NOMO-1 (cell line): ENCODE measurements around the gene NPFF.
"Not testable (repeated sequence)": the region's sequence is repeated elsewhere in the genome, so short reads cannot be mapped to it uniquely, and the experiment has no call there.

ENCODE experiments used
- DNase-seq, 2 experiments: peaks; one replicate each; lab custom pipeline; 2025; ENCODE audit not compliant: unreplicated experiment in 2 of 2; lab: John Stamatoyannopoulos, UW

The NPFF gene

DNA sequence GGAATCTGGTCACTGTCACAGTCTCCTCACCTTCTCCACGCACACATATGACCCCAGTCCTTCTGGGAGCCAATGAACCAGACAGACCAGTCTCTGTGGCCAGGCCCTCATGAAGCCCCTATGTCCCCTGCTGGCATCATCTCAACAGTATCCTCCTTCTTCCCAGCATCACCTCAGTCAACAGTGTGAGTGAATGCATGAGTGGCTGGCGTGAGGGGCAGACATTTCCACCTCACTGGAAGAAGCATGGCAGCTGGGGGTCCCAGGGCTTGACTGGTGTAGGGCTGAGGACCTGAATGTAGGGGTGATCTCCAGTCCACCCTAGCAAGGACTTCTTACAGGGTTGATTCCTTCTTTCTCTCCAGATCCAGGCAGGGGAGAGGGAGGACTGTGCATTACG lies 9.8 kb downstream of the NPFF start:
- DNase-seq: no peak

DNA sequence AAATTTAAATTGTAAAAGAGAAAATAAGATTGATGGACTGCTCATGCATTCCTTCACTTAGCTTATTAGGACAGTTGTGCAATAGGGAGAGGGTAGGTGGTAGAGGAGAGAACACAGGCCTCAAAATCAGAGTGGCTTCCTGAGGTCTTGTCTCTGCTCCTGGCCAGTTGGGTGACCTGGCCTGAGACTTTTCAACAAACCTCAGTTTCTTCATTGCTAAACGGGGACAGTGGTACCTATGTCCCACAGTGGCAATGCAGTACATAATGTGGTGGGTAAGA lies 10.6 kb downstream of the NPFF start:
- no peak for DNase-seq

DNA sequence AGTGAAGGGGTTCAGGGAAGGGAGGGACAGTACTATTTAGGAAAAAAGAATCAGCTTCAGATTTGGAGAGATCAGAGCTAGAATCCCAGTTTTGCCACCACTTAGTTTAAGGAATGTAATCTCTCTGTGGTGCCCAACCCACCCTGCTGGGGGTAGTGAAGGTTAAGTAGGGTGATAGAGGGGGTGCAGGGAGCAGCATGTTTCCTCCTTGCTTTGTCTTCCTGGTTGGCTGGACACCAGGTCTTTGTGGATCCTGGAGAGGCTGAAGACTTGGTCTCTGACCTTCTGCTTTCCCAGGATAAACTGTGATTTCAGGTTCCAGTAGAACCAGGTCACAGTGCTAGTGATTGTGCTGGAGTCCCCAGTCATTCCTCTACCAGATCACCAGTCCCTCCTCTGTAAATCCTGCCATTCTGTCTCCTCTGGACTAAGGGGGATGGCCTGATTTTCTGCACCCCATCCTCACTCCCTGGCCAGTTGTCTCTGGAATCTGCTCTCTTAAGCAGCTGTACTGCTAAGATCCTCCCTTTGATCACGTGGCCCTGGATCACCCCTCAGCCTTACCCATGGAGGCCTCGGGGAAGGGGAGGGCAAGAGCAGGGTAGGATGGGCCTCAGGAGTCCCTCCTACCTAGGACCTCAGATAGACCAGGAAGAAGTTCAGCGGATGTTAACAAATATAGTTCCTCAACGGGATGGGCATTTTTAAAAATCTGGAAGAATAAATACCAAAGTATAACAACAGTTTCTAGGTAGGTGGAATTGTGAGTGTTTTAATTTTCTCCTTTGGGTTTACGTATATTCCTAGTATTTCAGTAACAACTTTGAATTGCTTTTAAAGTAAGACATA lies 11.2 kb downstream of the NPFF start:
- peak; percentile 39 to 77 for DNase-seq

- DNase-seq: no peak
Observed at GRCh38 chr12:53493610-53494391, 13.5 kb downstream of the NPFF start.

- DNase-seq: peak; percentile 73 to 87
Observed at GRCh38 chr12:53492830-53493609, 14.3 kb downstream of the NPFF start.

DNA sequence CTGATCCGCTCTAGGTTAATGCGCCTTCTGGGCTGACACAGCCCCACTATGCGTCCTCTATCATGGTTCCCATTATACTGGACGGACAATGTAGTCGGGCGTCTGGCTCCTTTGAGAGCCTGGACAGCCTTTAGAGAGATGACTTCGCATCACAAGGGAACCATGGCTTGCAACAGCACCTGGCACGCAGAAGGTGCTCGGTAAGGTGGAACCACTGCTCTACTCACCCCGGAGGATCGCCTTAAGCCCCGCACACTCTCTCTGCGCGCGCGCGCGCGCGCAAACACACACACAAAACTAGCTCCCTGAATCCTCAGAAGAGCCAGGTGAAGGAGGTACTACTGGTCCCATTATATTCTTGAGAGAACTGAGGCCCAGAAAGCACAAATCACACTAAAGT lies 15.1 kb downstream of the NPFF start:
- DNase-seq: no peak

GRCh38 chr12:53489242-53489864 lies 17.9 kb downstream of the NPFF start:
- no peak for DNase-seq

GRCh38 chr12:53486736-53487487 lies 20.4 kb downstream of the NPFF start:
- no peak for DNase-seq

GRCh38 chr12:53485955-53486735 lies 21.1 kb downstream of the NPFF start:
- no peak for DNase-seq

DNA sequence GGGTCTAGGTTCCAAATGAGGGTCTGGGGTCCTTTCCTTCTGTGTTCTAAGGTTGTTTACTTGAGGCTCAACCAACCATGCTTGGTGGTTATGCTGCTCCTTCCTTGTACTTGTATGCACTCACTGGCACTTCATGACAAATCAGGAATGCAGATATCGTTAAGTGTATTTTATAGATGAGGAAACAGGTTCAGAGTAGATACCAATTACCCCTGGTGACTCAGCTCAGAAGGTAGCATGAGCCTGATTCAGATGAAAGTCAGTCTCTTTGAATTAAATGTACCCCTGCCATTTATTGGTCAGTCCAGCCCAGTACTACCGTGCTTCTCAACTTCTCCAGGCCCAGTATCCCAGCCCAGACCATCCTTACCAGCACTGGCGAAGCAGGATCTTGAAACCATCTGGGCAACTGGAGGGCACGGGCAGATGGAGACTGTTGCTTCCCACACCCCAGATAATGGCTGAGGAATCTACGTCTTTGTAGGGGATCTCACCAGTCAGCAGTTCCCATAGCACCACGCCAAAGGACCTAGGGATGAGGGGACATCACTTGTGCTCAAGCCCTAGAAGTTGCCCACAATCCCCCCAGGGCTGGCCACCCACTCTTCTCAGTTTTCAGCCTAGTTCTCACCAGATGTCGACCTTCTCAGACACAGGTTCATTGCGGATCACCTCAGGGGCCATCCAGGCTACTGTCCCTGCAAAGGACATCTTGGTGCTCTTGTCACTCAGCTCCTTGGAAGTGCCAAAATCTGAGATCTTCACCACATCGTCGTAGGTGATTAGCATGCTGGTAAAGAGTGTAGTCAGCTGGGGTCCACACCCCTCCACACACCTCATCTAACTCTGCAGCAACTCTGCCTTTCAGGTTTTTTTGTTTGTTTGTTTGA lies 22.4 kb downstream of the NPFF start:
- no peak for DNase-seq

DNA sequence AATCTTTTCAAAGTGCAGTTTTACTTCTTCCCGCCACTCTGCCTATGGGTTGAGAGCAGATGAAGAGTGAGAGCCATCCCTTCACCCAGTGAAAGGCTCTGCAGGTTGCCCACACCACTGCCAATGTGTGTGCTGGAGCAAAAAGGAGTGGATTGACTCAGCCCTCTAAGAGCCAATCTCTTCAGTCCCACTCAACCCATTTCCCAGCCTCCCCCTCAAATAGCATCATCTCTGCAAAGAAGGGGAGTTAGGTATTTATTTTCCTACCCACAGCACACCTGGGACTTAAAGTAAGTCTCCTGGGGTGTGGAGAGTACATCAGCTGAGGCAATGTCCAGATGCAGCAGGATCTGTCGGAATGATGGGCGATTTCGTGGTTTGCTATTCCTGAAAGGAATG lies 23.3 kb downstream of the NPFF start:
- DNase-seq: no peak

DNA sequence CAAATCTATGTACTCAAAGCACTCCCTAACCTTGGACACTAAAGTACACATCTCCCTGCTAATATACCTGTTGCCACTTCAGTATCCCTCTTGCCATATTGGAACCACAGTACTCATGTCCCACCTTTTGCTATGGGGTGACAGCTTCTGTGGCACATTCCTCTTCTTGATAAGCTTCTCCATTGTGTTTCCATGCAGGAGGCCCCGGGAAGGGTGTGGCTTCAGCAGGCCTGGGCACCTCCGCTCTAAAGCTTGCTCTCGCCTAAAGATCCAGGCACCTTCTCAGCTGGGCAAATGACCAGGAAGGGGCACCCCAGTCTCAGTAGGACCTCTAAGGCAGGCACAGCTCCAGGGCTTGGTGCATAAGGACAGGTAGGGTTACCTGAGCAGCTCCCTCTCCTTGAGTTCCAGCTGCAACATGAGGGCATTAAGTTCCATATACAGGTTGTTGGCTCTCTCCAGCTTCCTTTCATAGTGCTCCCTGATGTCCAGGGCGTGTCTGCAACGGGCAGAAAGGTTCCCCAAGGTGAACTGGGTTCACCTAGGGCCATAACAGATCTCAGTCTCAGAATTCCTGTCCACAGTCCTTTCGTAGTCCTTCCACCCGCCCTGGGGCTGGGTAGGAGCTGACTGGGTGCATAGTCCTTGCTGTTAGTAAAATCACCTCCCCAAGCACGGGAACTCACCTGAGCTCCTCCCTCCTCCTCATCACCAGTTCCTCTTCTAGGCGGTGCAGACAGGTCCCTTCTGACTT lies 23.9 kb downstream of the NPFF start:
- DNase-seq: no peak

DNA sequence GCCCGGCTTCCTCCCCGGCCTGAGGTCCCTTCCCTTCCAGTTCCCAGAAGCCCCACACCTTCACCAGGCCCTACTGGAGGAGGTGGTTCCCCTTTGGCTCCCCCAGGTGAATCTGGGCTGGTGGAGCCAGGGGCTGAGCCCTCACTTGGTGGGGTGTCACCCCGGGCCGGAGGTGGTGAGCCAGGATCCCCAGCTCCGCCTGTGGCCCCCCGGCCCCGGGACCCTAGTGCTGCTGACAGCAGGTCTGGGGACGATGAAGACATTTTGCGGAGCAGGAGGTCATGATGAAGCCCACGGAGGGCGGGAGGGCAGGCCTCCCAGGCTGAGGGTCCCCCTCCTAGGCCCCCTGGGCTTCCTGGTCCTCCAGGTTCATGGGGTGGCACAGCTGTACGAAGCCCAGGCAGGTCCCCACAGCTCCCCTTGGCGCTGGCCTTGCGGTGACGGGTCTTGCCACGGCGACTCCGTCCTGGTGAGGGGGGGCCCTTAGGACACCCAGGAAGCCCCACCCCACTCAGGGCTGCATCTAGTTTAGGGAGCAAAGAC lies 24.6 kb downstream of the NPFF start:
- DNase-seq: no peak

DNA sequence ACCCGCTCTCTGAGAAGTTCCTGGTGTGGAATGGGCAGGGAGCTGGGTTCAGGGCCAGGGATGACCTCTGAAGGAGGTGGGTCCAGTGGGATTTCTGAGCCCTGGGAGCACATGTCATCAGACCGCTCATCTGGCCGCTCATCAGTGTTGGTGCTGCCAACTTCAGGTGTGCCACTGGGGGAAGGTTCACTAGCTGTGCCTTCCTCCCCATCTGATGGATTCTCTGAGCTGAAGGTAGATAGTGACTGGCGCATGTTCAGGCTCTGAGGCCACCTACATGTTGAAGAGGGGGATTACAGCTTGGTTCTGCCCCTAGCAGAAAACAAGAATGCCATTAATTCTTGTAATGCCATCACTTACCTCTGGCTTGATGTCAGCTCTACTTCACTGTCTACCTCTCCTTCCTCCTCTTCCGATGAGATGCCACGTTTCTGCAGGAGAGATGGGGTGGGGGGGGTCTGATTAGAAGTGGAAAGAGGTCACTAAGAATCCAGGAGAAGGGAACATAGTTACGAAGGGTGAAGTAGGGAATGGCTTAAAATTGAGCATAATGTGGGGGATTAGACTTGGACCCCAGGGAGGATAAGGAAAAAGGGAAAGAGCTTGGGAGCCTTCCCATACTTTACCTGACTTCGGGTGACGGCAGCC lies 25.2 kb downstream of the NPFF start:
- no peak for DNase-seq

- DNase-seq: not testable (repeated sequence)
Observed at GRCh38 chr12:53481458-53481857, 25.8 kb downstream of the NPFF start.

- DNase-seq: no peak
Observed at GRCh38 chr12:53480491-53481442, 26.5 kb downstream of the NPFF start.
